HG02763 (cell line): ENCODE data around the gene SEMA4G.

ENCODE experiments used
- ATAC-seq: cut with Tn5 transposase; IDR thresholded peaks from one replicate; pipeline ENCODE4 v1.9.1; 2021; ENCODE audit warnings: mild to moderate bottlenecking, moderate library complexity; ENCODE audit not compliant: unreplicated experiment

SEMA4G gene

GRCh38 chr10:101007099-101007711 lies 37.9 kb downstream of the SEMA4G start:
- no peak for ATAC-seq

- ATAC-seq, result no peak
Measured at GRCh38 chr10:101007915-101008822, 38.9 kb downstream of the SEMA4G start.

DNA sequence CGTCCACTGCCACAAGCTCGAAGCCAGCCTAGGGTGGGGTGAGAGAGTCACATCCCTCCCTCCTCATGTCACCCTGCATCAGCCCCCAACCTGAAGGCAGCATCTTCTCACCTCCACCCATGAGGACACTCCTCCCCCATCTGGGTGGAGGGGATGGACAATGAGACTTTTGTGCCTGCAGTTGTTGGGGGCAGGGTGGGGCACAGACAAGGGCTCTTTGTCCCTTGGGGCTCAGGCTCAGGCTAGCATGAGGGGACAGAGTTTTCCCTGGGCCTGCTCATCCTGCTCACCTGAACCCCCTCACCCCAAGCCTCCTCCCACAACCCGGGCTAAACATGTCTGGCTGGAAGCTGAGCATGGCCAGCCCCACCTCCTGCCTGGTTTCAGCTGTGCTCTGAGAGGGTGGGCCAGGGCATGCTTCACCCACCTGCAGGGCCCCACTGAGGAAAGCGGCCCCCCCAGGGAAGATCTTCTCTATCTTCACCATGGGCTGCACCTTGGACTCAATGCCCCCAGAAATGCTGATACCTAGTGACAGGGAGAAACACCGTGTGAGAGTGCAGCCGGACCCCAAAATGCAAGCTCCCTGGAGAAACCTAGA lies 39.6 kb downstream of the SEMA4G start:
- ATAC-seq, result no peak

DNA sequence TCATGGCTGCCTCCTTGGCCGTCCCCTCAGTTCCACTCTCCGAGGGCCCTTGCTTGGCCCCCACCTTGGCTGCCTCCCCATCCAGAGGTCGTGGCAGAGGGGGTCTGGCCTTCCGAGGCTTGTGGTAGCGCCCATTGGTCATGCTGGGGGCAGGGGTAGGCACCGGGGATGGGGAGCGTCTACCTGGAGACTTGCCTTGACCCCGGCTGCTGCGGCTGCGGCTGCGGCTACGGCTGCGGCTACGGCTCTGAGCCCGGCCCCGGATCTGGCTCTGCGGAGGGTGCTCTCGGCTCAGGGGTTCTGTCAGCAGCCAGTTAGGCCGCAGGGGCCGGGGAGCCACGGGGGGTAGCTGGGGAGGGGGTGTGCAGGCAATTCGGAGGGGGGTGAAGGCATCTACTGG lies 41.0 kb downstream of the SEMA4G start:
- ATAC-seq, result no peak

DNA sequence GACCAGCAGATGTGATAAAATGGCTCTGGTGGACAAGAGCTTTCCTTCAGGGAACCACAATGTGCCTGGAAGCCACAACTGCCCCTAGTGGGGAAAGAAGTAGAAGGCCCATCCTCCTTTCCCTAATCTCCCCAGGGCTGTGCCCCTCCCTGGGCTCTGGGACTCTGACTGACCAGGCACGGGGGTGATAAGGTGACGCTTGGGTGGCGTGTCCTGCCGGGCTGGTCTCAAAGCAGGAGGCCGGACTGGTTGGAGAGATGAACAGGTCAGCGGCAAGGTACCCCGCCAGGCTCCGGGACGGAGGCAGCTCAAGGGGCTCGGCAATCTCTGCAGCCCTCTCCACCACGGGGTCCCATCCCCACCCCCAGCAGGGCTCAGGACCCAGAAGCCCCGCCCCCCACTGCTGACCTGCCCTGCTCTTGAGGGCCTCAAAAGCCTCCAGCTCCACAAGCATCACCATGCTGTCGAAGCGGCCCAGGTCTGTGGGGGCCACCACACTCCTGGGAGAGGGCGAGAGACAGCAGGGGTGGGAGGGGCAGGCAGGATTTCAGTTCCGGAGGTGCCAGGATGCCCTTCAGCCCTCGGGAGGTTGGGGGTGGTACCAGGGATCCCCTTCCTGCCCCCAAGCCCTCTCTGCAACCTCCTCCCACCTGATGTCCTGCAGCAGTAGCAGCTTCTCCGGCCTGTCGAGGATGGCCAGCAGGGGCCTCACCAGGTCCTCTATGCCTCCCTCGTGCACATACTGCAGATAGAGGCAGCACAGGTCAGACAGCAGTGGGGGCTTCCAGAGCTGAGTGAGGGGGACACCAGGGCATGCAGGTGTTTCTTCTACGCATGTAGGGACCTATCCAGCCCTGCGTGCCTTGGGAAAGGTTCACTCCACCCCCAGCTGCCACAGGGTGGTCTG lies 42.5 kb downstream of the SEMA4G start:
- ATAC-seq, result no peak

DNA sequence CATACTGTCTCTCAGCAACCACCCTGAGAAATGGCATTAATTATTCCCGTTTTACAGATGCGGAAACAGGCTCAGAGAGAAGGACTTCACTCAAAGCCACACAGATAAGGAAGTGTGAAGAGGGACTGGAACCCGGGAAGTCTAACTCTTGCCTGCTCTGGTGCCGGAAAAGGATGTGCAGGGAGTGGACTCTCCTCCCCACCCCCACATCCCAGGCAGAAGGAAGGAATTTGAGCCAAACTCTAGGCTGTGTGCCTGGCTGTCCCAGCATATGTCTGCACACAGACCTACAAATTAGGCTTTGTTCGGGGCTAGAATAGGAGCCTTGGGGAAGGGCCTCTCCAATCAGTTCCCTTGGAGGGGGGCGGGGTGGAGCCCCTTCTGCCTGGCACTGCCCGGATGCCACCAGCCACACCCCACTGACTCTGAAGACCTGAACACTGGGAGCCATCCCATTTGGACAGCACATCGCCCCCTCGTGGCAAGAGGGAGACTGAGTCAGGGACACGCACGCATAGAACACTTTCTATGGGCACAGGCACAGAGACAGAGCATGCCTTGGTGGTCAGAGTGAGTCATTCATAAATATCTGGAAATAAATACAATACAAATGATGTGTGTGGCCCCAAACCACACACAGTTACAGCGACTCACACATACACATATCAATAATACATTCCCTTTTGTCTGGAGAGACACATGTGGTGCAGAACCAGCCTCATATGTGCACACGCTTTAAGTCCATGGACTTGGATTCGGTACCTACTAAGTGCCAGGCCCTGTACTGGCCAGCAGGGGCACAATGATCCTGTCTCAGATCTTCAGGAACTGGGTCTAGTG lies 43.4 kb downstream of the SEMA4G start:
- no peak for ATAC-seq

DNA sequence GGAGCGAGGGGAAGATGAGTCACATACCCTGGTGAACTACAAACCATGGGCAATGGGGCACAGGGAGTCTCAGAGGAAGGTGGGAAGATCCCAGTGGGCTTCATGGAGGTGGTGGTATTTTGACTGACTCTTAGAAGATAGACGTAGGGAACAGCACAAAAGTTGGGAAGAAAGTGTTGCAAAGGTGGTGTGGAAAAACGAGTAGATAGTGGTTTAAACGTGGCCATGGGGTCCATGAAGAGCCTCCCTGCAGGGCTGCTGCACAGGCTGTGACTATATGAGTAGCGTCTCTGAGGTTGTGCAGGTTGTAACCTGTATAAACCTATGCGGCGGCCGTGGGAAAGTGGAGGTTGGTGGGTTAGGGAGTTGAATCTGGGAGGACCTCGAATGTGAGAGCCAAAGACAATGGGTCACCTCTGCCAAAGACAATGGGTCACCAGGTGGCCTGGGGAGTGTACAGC lies 44.1 kb downstream of the SEMA4G start:
- no peak for ATAC-seq

DNA sequence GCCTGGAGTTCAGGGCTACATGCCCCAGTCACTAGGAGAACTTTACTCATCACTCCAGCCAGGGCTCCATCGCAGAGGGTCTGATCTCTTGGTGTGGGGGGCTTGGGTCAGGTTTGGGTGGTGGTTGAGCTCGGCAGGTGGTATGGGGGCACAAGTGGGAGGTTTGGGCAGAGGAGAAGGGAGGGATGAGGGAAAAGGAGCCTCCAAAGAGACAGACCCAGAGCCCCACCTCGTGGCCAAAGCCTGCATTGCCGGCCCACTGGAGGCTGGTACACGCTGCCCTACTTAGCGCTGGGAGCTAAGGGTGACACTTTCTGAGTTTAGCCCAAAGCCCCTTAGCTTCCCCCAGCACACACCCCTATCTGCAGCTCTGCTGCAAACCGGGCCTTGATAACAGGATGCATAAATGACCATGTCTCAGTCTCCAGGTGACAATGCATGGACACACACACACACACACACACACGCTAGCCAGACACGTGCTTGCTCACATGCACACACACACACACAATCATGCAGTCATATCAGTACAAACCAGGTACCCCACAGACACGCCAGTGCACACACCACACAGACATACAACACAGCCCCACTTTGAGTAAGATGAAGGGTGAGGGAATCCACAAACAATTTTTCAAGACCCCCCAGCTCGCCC lies 45.1 kb downstream of the SEMA4G start:
- no peak for ATAC-seq

- ATAC-seq, result no peak
Measured at GRCh38 chr10:101014966-101015581, 45.8 kb downstream of the SEMA4G start.

DNA sequence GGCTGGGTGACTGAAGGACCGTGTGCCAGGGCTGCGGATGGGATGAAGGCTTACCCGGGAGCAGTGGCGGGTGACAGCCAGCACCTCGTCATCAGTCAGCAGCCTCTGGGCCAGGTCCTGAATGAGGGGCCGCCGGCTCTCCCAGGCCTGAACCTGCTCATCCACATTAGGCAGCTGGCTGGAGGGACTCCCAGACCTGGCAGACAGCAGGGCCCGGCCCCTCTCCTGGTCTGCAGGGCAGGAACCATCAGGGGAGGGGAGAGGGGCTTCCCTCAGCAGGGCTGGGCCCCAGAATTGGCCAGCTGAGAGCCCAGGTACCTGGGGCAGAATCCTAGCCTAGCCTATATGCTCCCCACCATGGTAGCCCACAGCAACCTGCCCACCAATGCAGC lies 46.3 kb downstream of the SEMA4G start:
- ATAC-seq, result no peak

DNA sequence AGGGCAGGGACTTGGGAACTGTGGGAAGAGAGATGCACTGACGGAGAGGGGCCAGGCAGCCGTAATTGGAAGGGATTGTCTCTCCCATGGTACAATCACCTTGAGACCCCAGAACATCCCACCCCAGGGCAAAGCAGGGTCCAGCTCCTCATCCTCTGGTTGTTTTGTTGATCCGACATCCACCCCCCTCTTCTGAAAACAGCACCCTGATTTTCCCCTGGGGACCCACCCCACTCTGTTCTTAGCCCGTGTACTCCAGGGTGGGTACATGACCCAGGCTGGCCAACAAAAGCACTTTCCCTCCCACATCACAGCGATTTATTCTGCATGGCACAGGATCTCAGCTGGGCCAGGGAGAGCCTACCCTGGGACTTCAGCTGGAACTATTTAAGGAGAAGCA lies 47.5 kb downstream of the SEMA4G start:
- no peak for ATAC-seq

DNA sequence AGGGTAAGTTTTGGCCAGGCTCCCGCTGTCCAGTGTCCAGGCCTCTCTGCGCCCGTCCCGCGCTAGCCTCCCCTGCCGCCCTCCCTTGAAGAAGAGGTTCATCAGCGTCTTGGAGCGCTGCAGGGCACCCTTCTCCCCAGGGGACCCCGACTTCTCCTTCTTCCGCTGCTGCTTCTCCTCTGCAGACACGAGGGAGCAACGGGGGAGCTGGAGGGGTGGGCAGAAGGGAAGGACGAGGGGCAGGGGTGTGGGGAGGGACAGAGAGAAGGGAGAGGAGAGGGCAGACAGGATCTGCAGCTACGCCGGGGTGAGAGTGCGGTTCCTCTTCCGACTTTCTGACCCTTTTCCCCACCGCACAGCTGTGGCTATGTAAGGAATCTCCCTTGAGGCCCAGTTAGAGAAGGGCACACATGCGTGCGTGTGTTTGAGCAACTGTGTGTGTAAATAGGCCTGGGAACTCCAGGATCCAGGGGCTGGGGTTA lies 48.9 kb downstream of the SEMA4G start:
- no peak for ATAC-seq

DNA sequence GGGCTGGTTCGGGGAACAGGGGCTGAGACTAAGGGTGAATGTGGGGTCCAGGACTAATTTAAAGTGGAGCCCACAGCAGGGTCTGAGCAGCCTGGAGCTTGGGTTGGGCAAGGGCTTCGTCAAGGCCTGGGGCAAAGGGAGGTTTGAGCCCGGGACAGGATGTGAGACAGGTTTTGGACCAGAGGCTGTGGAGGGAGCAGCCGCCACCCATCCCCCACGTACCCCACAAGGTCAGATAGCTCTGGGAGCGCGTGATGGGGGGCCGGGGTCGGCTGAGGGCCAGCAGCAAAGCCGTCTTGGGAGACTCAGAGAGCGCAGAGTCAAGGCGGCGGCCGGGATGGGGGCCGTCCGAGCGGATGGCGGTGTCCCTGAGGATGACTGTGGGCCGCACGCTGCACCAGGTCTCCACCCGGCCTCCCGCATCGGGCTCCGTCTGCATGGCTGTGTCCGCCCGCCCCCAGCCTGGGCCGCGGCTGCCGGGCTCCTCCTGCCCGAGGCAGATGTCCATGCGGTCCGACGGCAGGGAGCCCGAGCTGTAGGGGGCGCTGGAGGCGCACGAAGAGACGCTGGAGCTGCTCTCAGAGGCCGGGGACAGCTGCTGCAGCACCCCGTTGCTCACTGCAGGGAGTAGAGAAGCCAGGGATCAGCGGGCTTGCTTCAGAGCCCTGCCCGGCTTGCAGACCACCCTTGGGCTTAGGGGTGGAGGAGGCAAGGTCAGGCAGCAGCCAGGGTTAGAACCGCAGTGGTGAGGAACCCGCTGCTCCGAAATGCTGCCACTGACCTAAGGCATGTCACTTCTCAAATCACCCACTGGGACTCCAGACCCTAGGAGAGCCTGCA lies 49.5 kb downstream of the SEMA4G start:
- no peak for ATAC-seq
